HG03108 (cell line): ENCODE measurements around the gene TRIL.

Experiments used
- ATAC-seq: cut with Tn5 transposase; IDR thresholded peaks from one replicate; pipeline ENCODE4 v1.9.1; 2021; ENCODE audit warnings: moderate library complexity; ENCODE audit not compliant: unreplicated experiment

Gene TRIL

DNA sequence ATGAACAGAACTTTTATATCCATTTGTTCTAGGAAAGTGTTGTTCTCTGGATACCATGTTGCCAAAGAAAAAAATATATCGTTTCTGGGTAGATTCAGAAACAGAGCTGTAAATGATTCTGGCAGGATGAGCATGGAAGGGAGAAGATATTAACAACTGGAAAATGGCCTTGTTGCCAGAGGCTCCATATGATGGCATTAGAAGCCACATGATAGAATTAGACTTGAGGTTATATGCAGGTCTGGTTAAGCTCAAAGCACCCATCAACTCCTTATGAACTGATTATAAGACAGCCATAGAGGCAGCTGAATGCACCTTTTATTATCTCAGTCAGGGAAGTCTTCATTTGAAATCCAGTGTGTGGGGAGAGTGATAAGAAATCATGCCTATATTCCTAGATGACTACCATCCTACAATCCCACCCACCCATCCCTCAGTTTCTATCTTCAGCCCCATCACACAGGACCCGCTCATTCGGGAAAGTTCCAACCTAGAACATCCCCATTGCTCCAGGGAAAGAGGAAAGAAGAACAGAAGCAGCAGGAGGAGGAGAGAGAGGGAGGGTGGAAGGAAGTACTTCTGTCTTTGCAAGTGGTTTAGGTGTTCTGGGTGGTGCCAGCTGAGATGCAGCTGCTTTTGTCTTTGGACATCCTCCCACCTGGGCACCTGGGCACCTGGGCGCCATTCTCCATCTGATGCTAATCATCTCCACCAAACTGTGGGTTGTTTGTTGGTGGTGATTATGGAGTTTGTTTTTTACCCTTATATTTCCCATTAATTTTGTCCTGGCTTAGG lies 25.5 kb upstream of the TRIL start:
- ATAC-seq: no peak

DNA sequence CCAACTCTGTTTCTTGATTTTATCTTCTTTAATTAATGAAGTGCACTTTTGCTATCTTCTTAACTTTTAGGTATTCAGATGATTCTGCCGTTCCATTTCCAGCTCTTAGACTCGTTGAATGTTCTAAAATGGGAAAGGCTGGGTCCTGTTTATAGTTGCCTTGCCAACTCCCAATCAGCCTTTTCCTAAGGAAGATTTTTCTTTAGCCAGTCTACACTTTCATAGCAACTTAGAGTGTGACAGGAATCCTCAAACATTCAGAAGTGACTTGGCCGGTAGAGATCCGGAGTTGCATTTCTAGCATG lies 23.0 kb upstream of the TRIL start:
- ATAC-seq: no peak

DNA sequence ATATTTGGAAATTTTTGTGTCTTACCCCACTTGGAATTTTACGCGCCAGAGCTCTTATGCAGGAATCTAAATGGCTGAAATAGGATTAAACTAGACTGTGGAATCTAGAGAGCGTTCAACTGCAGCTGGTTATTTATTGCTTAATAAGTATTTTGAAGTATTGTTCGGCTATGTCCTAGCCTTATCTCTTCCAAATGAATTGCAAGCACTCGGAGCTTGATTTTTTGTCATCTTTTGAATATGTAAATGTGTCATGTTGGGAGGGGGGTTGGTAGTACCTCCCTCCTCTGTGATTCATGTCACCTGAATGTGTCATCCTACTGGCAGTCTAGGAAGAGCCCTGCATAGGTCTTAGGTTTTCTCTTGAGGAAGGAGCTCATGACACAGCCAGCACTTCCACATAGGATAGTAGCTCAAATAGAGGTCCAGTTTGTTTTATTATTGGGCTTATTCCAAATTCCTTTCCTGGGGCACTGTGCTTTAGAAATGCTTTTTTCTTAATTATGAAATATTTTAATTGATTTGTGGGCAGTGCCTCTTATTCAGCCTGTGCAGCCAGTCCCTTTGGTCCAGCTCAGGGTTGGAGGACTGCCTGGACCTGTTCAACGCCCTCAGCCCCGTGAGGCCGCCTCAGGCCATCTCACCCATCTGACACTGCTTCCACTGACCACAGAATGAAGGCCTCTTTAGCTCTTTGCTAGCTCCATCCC lies 22.5 kb upstream of the TRIL start:
- no peak for ATAC-seq

DNA sequence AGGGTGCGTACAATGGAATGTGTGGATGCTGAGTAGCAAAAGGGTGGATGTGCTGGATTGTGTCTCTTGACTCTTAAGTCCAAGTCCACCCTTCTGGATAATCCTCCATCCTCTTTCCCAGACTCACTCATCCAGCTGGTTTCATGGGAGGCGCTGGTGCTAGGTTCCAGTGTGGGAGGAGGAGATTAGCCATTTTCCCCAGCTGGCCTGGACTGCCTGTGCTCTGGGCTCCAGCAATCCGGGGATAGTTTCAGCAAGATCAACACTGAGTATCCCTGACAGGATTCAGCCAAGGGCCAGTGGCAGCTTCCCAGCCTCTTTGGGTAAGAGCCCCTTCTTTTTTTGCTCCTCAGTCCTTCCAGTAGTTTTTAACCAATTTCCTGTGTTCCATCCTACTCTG lies 21.6 kb upstream of the TRIL start:
- ATAC-seq: no peak

DNA sequence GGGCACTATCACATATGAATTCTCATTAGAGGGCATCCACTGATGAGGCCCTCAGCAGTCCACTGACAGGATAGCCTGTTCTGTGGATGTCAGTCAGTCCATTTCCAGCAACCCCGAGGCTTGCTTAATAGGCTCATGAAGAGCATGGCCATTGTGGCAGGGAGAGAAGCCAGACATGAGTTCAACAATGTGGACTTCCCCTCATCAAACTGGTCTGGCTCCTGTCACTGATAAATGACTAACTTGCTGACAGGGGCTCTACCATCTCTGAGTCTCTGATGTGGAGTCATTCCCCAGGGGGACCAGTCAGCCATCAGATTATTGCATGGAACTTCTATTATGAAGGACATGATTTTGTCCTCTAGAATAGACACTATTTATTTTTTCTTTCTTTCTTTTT lies 19.8 kb upstream of the TRIL start:
- no peak for ATAC-seq

DNA sequence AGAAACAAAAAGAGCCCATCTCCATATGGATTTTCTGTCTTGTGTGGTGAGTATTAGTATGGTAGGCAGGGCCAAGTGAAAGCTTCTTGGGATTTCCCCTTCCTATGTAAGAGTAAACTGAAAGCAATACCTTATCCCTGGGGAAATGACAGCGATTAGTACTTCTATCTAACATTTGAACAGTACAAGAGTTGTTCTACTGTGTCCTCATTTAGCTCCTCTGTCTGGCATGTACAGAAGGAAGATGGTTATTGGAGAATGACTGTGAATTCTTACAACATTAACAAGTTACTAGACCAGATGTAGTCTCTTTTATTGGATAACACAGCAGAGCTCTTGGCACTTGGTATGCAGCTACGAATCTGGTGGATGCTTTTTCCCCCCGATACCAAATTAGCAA lies 17.9 kb upstream of the TRIL start:
- ATAC-seq: no peak

DNA sequence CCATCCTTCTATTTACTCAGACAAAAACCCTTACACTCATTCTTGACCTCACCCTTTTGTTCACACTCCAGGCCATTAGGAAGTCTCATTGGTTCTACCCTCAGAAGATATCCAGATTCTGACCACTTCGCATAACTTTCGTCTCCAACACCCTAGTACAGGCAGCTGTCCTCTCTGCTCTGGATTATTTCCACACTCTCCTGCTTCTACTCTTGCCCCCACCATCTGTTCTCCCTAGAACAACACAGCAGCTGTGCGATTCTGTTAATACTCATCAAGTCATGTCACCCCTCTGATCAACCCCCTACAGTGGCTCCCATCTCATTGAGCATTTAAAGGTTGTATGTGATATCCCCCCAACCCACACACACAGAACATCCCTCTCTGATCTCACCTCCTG lies 15.5 kb upstream of the TRIL start:
- ATAC-seq: no peak

DNA sequence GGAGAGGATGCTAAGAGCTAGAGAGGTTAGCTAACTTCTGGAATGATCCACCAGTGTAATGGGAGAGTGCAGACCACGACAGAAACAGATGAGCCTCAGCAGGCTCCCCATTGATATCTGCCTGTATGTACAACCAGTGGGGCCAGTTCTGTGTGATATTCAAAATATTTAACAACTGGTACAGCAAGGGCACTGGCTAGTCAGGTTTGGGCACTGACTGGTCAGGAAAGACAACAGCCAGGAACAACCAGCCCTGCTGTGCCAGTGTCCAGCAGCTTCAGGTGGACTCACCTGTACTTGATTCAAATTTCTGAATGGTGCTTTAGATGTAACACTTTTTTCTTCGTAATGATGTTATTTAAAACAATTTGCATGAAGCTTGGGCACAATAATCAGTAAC lies 5.9 kb upstream of the TRIL start:
- ATAC-seq: no peak

DNA sequence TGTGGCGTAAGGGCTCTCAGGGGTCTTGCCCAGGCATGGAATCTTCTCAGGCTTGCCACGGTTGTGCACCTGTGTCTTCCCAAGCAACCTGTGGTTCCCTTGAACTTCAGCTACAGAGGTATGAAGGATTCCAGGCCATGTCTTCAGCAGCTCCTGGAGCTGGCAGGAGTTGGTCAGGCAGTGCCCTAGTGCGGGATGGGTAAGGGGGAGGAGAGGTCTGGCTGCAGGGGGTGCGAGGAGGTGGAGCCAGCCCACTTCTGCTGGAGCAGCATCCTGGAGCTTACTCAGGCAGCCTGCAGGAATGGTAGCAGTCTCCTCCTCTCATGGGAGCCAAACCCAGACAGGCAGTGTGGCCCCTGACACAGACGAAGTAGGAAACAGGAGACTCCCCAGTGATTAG lies 3.8 kb upstream of the TRIL start:
- no peak for ATAC-seq

DNA sequence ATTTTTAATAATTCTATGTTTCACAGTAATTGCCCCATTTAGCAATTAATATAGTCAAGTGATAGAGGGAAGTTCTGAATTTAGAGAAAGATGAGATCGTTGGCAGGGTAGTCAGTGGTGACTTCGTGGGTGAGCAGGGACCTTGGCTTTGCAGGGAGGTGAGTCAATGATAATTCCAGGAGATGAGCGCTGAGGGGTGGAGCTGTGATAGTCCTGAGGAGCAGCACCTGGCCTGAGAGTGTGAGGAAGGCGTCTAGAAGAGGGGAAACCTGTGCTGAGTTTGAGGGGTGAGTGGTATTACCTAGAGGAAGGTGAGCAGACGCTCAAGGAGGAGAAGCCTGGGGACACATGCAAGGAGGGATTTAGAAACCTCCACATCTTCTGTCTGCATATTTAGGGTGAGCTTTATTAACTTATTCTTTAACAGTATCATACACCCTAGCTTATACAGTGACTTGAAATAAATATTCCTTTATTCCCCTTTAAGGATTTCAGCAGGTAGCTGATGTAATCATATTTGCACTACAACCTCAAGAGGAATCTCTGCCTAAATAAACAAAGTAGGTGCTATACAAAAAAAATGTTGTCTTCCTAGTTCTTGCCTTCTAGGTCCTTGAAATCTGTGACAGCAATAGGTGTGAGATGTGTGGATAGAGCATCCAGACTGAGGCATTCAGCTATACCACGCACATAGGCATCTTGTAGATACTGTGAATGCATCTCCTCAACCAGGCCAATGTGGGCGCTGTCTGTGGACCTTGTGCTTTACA lies 2.1 kb upstream of the TRIL start:
- no peak for ATAC-seq

DNA sequence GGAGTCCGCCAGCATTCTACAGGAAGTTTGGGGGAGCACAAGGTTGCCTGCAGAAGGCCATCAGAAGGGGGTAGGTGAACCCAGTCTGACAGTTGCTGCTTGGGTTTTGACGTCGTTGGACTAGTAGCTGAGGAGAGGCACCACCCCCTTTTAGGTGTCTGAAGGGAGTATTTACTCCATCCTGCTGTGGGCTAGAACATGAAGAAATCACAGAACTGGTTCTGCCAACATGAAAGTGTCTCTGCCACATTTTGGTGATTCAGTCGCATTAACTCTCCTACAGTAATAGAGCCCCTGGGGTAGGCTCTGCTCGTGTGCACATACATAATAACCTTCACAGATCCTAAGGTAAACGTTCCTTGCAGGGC lies 834 bp upstream of the TRIL start:
- no peak for ATAC-seq

DNA sequence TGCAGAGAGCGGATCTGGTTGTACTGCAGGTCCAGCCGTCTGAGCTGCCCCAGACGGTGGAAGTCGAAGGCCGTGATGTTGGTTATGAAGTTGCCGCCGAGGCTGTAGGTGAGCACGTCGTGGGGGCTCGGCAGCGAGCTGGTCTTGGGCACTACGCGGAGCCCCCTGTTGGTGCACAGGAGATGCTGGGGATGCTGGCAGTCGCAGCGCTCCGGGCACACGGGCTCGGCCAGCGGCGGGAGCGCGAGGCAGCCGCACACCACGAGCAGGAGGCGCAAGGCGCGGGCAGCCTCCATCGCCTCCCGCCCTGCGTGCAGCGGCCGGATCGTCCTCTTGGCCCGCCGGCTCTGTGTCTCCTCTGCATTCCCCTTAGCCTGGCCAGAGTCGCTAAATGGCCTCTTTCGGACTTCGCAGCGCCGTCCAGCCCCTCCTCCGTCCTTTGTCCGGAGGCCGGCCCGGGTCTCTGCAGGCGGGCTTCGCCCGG lies 337 bp downstream of the TRIL start:
- ATAC-seq: no peak

DNA sequence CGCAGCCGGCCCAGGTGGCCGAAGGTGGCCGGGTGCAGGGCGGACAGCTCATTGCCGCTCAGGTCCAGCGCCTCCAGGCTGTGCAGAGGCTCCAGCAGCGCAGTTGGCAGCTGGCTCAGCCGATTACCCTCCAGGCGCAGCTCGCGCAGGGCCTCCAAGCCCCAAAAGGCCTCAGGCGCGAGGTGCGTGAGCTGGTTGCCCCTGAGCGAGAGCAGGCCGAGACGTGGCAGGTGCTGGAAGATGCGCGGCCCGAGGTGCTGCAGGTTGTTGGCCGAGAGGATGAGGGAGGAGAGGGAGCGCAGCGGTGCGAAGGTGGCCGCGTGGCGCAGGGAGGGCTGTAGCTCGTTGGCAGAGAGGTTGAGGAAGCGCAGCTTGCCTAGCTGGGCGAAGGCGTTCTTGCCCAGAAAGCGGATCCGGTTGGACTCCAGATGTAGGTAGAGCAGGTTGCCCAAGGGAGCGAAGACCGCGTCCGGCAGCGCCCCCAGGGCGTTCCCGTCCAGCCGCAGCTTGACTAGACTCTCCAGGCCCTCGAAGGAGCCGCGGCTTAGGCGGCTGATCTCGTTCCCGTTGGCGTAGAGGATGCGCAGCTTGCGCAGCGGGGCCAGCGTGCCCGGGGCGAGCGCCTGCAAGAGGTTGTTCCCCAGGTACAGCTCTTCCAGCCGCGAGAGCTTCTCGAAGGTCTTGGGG lies 923 bp downstream of the TRIL start:
- no peak for ATAC-seq

DNA sequence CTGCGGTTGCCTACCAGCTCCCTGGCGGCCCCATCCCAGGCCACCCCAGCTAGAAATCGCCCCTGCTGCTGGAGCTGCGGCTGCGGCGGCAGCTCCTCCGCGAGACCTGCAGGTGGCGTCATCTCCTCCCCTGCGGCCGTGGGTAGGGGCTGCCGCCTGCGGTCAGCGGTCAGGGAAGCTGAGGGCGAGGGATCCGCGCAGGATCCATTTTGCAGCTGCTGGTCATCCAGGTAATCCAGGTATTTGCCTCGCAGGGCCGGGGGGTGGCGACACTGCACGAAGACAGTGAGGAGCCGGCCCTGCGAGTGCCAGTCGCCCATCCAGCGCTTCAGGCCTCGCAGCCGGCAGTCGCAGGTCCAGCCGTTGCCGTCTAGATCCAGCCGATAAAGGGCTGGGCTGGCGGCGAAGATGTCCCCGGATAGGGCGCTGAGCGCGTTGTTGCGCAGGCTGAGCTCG lies 1.5 kb downstream of the TRIL start:
- no peak for ATAC-seq

DNA sequence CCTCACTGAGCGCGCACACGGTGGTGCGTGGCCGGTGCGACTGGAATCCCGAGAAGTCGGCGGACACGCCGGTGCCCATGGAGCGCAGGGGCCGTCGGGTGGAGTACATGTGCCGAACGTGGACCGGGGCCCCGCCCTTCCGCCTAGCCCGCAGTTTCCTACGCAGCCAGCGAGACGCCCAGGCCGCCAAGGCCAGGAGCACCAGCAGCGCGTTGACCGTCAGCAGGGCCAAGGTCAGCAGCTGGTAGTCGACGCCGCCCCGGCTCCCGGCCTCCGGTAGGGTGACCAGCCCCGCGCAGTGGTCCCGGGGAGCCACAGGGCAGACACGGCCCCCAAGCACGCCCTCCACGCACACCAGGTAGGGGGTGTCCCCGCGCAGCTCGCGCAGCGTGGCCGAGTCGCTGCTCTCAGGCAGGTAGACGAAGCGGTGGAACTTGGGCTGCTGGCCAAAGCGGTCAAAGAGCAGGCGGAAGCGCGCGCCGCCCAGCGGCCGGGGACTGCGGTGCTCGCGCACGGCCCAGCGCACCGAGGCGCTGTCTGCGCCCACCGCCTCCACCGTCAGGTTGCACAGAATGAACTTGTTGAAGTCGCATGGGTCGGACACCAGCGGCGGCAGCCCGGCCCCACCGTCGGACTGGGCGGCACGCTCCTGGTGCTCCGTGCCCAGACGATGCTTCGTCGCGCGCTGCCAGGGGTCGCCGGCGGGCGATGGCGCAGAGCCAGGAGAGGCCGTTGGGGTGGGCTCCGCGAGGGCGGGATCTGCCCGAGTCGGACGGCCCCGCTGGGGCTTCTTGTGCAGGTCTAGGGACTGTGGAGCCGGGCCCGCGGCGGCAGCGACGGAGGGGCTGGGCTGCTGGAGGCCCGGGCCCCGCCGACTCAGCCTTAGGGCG lies 2.2 kb downstream of the TRIL start:
- no peak for ATAC-seq

DNA sequence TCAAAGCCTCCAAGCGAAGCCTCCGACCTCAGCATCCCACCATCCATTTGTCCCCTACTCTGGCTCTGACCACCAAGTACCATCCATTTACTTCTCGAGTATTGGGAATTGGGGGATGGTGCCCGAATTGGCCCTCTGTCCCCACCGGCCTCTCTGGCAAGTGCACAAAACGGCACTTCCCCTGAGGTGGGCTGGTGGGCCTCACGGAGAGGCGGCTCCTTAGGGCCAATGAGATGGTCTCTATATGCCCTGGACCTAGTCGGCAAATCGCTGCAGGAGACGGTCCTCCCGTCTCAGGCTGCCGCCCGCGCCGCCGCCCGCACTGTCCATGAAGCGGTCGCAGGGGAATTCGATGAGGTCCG lies 2.8 kb downstream of the TRIL start:
- ATAC-seq: no peak

DNA sequence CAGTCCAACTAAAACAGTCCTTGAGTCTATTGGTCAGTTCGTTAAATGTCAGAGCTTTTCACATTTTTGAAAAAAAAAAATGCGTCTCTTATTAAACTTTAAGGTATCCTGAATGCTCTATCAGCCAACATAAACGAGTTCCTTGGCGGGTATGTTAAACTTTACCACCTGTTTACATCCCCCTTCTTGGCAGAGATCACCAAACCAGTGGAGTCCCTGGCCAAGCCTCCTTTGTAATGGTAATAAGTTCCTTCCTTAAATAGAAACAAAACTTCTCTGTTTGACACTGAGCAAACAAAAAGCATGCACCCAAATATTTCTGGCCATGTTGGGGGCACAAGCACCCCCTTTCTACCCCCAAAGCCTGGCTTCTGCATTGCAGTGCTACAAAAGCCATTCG lies 3.2 kb downstream of the TRIL start:
- ATAC-seq: no peak

DNA sequence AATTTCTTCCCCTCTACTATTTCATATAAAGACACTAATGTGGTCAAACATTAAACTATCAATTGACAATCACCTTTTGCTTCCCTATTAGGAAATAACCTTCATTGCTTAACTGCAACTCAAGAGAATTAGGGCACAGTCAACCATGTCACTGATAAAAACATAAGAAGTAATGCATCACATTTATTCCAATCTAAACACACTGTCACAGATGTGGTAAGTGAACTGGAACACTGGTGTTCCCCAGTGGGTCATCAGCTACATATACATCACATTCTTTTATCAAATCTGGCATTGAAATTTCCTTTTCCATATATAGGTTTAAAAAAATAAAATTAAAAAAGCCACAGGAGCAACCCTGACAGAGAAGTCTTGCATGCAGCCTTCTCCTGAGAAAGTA lies 3.7 kb downstream of the TRIL start:
- ATAC-seq: no peak

DNA sequence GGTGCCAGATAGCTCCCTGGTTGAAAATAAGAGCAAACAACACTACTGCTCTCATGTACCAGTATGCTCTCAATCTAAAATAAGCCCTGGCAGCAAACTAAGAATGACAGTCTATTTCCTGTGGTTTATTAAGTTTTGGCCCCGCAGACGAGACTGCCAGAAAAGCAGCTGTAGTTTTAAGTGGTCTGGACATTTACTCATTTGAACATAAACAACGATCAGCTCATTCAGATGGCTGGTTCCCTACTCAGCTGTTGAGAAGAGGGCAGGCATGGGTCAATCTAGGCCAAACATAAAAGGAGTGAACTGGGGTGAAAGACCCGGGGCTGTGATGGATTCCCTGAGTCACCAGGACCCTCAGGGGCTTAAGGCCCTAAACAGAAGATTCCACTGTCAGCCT lies 4.5 kb downstream of the TRIL start:
- no peak for ATAC-seq

DNA sequence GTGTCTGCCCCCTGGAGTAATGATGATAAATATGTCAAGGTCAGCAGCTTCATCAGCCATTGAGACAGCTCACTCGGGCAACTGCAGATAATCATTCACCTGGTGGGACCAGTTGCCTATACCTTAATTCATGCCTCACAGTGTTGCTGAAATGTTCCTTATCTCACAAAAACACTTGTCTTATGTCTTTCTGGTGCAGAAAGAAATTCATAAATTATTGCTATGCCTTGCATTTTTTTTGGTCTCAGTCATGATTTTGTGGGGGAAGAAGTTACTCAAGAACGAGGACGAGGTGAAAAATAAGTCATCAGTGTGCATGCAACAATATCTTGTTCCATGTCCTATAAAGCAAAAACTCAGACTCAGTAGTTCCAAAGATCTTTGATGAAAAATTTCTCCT lies 16.0 kb downstream of the TRIL start:
- ATAC-seq: no peak

DNA sequence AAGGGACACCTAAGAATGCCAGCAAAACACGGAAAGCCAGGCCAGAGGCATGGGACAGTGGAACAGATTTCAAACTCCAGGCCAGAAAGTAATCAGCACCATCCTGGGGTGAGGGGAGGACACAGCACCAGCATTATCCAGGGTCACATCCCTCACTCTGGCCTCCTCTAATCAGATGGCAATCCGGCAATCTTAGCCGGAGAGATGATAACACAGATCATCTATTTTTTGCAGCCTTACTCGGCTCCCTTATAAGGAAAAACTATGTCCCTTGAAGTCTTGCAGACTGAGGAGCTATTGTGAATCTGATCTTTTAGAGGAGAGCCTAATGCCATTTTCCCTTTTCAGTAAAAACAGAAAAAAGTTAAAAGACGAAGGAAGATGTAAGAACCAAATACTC lies 16.5 kb downstream of the TRIL start:
- ATAC-seq: no peak
